Fibroblast of gingiva (primary cell): Measurements from ENCODE around the gene CORO2A.
"Not testable (repeated sequence)": the region's sequence is repeated elsewhere in the genome, so short reads cannot be mapped to it uniquely, and the experiment has no call there.

ENCODE experiments used
- DNase-seq: peaks from one replicate; pipeline ENCODE4 v3.0.0-alpha.2; 2011; ENCODE audit warnings: low read depth

CORO2A gene

DNA sequence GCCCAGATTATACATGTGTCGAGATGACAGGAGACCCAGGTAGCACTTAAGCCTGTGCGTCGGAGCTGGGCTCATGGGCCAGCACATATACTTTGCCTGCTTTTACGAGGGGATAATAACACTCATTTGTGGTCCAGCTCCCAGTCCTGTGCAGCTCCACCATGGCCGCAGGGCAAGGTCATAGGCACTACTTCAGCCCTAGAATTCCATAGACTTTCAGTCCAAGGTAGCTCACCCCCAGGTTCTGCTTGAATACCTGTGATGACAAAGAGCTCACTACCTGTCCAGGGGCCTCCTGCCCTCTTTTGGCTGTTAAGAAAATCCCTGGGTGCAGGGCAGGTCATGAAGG is 1.7 kb downstream of the CORO2A start:
- no peak for DNase-seq

DNA sequence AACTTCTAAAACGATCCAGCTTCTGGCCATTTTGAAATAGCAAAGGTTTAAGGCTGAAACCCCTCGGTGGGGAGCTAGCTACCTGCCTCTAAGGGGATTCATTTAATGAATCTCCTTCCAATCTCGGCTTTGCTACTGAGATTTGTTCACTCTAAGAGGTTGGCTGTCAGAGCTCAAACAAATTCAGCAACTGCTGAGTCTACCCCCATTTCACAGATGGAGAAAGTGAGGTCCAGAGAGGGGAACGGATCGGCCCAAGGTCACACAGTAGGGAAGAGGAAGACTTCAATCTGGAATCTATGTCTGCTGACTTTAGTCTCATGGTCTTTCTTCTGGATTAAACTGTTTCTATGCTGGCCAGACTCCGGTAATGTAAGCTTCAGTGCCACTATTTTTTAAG is 3.0 kb downstream of the CORO2A start:
- DNase-seq, result no peak

DNA sequence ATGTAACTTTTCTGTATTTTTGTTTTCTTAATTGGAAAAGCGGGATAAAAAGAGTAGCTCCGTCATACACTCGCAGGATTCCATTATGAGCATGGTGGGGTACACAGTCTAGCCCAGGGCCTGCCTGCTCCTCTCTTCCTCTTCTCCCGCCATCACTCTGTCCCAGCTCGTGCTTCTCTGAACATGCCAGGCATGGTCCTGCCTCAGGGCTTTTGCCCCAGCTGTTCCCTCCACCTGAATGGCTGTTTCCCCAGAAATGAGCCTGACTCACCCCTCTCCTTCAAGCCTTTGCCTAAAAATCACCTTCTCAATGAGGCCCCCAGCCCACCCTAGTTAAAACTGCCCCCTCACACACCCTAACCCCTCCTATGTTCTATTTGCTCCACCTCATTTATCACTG is 4.5 kb downstream of the CORO2A start:
- no peak for DNase-seq

DNA sequence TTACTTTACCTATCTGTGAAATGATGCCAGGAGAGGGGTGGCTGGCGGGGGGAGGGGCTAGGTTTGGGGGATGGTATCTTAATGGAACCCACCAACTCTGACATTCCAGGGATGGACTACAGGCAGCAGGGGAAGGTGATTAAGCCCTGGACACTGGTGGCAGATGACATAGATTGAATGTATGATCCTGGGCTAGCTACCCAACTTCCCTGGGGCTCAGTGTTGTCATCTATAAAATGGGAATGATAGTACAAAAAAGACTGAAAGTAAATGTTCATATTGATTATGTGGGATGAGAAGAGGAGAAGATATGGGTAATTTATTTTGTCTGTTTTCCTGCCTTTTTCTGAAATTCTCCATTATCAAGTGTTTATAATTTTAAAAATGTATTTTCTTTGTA is 6.2 kb downstream of the CORO2A start:
- no peak for DNase-seq

DNA sequence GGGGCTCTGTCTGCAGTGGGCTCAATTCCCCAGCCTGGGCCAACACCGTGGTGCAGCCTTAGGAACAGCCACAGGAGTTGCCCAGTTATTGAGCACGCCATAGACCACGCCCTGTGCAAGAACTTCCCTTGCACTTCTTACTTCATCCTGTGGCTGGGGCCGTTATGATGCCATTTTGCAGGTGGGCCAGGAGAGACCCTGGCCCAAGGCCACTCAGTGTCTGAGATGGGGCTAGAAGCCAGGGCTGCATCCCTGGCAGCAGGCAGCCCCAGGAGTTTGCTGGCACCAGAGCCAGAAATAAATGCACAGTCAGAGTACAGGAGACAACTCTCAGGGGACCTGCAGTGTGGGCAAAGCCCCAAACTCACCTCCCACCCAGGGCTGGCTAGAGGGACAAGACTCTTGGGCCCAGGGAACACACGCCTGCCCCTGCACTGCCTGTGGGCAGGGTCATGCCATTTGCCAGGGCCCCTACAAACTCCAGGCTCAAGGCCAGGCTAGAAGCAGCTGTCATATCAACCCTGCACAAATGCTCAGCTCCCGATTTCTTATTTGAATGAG is 6.7 kb downstream of the CORO2A start:
- no peak for DNase-seq

DNA sequence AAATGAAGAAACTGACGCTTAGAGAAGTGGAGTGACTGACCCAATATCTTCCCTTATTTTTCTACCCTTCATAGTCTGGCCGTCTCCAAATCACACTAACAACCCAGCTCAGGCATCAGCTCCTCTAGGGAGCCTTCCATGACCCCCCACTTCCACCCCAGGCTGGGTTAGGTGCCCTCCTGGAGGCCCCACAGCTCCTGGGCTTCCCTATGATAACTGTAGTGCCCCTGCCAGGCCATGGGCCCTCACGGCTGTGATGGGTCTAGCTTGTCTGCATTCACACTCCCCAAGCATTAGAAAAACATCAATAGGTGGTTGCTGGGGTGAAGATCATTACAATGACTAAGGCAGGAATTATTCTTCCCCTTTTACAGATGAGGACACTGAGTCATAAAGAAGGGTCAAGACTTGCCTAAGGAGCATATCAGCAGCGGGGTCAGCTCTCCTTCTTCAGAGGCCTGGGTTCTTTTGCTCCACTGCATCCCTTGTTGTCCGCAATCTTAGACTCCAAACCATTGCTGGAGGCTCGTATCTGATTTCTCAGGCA is 7.3 kb downstream of the CORO2A start:
- no peak for DNase-seq

DNA sequence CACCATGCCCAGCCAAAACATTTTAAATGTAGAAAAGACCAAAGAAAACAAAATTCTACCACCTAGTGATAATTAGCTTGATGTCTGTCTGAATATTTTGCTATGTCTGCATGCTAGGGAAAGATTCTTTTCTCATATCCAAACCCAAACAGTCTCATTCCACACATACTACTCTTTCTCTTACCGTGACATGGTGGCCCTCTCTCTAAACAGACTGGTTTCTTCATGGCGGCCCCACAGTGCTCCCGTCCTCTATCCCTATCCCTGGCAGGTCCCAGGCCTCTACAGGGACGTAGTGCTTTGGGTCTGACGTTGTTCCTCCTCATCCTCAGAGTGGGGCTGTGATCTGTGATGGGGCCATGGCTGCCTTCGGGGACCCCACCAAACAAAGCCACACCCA is 8.1 kb downstream of the CORO2A start:
- no peak for DNase-seq

DNA sequence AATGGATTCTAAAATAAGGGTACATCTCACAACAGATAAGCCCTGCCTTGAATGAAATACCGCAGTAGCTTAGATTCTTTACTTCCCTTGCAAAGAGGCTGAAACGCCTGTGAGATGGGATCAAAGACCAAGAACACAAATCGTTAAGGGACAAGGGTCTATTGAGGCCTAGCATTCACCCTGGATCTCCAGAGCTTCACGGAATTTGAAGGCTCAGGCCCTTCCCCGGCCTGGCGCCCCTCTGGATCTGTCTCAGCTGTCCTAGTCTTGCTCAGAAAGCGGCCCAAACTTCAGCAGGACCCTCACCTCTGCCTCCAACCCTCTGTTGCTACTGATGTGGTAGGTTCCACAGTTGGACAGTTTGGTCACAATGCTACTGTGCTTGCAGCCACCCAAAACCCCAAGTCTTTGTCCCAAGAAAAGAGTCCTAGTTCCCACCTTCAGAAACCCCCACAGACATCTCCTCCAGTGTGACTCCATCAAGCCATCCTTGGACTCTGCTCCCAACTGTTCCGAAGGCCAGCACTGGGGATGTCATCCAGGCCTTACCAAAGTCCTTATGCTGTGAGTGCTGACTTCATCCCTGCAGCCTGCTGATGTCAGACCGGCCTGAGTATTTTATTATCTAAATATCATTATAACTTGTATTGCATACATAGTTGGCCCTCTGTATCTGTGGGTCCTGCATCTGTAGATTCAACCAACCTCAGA is 9.4 kb downstream of the CORO2A start:
- DNase-seq, result no peak

DNA sequence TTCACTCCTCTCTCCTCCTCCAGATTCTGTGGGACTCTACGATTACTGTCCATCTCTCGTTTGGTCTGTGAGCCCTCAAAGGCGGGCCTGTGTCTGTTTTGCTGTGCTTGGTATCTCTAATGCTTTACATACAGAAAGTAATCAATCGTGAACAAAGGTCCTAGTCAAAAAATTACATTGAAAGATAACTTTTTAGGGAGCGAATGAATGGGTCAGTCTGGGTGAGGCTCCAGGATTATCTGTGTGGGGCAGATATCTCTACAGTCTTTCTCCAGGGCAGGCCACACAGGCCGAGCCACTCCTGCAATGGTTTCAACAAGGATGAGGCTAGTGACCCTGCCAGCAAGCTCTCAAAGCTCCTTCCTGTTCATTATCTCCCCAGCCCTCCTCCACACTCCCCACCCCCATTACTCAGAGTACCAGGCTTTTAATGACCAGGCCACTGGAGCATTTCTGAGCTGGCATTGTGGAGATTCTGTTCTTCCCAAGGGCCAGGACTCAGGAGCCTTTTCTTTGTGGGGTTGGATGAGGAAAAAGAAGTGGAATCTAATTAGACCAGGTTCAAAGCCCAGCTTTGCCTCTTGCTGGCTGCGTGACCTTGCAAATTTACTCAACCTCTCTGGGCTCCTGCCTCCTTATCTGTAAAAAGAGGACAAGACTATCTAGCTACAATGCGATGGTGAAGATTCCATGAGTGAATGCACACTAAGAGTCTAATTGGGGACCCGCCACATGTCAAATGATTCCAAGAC is 10.2 kb downstream of the CORO2A start:
- DNase-seq, result no peak

DNA sequence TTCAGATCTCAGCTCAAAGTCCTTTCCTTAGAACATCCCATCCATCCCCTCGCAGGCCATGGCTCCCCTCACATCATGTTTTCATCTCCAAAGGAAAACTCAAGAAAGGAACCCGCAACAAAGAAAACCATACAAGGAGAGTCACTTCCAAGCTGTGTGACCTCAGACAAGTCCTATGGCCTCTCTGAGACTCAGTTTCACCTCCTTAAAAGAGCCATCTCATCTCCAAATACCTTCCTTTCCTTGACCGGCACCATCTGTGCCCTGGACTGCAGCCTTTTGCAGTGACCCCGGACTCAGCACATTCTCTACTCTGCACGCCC is 10.7 kb downstream of the CORO2A start:
- no peak for DNase-seq

DNA sequence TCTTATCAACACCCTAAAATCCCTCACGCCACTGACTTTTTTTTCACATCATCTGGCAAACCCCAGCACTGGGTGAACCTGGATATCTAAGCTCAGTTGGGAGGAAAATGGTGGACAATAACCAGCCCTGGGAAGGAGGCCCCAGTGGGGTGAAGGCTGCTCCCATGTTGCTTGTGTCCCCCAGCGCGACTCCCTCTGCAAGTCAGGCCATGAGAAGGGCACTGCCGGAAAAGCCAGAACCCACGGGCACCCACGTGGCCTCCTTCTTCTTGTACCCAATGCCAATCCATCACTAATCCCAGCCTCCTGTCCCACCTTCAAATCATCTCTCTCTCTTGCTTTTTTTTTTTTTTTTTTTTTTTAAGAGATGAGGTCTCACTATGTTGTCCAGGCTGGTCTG is 11.4 kb downstream of the CORO2A start:
- DNase-seq, result no peak

DNA sequence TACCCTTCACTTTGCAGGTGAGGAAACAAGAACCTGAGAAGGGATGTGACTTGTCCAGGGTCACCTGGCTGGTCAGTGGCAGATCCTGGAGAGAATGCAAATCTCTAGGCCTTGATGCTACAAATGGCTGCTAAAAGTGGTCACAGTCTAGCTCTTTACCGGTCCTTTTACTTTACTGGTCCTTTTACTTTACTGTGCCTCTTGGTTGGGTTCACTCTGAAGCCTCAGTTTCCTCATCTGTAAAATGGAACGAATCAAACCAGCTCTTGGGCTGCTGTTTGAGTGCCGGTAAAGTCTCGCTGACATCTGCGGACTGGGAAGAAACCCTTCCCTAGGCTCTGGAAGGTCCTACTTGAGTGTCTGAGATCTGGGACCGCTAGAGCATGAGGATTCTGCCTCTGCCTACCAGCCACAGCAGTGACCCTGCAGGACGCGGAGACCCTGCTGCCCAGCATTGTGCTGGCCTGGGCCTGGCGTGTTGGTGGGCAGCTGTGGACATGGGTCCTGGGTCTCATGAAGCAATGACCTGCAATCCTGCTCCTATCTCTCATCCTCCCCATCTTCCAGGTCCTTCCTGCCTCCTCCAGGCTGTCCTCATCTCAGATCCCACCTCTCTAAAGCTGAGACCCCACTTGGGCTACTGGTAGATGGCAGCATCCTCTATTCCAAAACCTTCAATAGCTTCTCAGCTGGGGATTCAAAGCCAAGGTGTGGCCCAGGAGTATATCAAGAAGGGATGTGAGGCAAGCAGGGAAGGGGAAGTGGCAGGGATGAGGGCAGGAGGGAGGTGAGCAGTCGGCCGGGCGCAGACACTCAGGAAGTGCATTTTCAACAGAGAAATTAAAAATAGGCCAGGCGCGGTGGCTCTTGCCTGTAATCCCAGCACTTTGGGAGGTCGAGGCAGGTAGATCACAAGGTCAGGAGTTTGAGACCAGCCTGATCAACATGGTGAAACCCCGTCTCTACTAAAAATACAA is 13.3 kb downstream of the CORO2A start:
- DNase-seq, result no peak

DNA sequence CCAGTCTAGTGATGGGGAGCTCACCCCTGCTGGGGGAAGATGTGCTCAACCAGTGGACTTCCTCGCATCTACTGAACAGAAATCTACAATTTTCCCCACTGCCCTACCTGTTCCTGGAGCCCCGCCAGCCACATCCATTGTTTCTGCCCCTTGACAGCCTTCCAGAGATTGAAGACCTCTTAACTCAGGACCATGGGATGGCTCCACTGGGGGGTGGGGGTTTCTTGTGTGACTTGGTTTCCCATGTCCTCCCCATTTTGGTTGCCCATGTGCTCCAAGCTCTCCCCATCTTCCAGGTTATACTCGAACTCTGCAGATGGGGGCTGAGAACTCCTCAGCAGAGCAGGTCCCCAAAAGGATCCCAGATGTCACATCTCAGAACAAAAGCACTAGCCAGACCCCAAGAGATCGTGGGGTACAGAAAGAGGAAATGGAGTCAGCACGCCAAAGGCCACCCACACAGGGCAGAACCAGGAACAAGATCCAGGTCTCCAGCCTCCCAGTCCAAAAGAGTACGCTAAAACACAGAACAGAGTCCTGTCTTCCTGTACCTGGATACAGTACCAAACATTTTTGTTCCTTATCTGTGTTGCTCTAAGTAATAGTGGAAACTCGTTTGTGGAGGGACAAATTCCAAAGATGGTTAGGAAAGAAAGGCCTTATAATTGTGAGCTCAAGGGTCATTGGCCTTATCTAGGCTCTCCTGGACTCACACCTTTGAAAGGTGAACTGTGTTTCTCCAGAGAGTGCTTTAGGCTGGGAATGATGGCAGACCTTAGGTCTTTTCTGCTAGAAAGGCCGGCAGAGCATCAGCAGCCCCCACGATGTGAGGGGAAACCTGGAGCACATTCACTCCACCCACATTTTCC is 15.8 kb downstream of the CORO2A start:
- DNase-seq, result no peak

DNA sequence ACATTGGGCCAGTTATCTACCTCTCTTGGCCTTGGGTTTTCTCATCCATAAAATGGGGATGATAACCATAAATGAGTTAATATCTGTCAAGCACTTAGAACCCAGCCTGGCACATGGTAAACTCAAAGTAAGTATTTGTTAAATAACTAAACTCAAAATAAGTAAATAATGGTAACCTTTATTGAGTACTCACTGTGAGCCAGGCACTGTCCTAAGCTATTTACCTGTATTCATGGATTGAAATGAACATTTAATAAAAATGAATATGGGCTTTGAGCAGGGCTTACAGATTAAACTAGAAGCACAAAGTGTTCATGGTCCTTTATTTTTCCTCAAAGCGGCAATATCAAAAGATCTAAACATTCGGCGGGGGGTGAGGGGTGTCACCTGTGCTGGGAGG is 16.7 kb downstream of the CORO2A start:
- DNase-seq, result no peak

DNA sequence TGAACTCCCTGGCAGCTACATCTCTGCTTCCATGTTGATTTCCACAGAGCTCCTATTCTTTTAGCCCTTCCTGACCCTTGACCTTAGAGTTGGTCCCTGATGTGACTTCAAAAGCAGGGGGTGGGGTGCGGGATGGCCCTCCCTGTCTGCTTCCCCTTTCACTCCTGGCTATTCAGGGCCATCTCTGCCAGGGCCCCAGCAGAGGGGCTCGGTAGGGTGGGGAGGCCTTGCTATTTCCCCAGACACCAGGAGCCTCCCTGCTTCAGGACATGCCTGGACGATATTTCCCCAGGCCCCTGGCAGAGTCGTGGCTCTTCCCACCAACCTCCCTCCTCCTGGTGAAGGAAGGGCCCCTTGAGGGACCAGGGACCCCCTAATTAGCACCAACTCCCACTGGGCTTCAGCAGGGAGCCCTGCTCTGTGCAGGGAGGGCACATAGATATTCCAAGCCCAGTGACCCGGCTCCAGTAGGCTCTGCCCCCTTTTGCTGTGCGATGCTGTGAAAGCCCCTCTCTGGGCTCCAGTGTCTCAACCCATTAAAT is 17.3 kb downstream of the CORO2A start:
- DNase-seq, result no peak

DNA sequence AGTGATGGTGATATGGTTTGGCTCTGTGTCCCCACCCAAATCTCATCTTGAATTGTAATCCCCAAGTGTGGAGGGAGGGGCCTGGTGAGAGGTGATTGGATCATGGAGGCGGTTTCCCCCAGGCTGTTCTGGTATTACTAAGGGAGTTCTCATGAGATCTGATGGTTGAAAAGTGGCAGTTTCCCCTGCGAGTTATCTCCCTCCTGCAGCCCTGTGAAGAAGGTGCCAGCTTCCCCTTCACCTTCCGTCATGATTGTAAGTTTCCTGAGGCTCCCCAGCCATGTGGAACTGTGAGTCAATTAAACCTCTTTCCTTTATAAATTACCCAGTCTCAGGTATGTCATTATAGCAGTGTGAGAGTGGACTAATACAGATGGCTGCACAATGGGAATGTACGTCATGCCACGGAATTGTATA is 17.9 kb downstream of the CORO2A start:
- DNase-seq, result not testable (repeated sequence)

DNA sequence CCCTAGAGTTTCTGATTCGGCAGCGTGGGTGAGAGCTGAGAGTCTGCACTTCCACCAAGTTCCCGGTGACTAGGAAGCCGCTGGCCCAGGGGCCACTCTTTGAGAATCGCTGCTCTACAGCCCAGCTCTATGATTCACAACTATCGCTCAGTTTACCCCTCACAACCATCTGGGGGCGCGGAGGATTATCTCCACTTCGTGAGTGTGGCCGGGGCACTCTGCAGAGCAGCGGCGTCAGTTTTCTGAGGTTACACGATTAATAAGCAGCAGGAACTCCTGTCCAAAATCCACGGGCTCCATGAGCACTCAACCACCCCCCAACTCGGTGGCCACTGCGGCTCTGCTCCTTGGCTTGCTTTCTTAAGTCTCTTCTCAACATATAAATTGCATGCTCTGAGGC is 19.3 kb downstream of the CORO2A start:
- no peak for DNase-seq

DNA sequence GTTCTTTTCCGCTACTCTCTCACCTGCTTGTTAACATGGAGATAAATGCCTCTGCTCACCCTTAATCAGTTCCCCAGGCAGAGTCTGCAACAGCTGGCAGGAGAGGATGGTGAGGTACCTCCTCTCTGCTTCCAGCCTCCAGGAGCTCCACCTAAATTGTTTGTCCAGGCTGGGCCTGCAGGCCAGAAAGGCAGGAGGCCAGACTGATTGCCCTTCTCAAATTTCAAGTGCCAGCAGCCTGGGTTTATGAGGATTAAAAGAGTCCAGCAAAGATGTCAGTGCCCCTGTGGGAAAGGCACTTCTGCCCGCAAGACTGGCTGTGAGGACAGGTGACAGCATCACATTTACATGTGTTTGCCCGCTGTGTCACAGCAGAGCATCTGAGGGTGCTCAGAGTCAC is 19.8 kb downstream of the CORO2A start:
- DNase-seq, result peak; percentile 8

DNA sequence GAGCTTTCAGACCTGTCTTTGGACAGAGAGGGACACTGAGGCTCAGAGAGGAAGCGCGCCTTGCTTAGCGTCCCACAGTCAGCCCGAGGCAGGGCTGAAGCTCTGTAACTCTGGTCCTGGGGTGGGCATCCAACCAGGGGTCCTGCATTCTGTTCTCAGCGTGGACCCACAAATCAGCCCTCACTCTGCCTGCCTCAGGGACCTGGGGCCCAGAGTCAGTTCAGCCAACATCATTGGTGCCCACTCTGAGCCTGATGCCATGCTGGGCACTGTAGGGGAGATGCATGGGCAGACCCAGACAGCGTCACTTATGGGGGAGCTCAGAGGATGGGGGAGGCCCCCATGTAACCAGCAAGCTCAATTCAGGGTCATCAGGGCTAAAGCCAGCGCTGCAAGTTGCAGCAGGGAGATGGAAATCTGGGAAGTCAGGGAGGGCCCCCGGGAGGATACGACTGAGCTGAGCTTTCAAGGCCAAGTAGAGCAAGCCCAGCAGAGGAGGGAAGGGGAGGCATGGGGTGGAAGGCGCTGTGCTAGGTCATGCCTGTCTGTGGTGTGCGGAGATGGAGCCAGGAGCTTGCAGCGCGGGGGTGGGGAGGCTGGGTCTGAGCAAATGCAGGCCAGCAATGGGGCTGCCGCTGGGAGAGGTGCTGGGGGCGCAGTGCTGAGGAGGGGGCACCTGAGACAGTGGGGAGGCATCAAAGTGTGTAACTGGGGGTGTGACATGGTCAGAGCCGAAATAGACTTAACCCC is 21.1 kb downstream of the CORO2A start:
- no peak for DNase-seq

DNA sequence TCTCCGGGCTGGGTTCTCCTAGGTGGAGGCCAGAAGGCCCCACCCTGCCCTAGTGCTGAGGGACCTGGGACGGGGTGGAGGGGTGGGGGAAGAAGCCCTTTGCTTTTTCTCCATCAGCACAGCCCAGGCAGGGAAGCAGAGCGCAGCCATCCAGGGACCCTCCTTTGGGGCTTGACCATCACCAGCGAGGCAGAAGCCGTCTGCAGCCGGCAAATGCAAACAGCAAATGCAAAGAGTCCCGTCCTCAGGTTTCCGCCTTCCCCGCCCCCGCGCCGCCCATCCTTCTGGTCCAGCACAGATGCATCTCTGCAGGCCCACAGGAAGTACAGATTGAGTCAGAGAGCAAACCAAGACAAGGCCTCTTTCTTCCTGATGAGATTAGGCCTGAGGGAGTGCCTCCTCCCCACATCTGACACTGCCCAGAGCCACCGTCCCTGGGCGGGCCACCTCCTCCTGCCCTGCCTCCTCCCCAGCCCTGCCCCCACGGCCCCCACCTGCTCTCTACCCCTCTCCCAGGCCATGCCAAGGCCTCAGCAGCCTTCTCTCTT is 23.4 kb downstream of the CORO2A start:
- no peak for DNase-seq
